Stimulated activated naive CD8-positive, alpha-beta T cell treated with anti-CD3 and anti-CD28 coated beads, Interleukin-15, amount 100 ng/mL, for 72 hours (primary cell): ENCODE measurements around the gene C5orf15.

Experiments used
- ATAC-seq: fragments of 150-1000 bp; cut with Tn5 transposase; 2 replicates; pipeline ENCODE4 v1.10.0; 2021; ENCODE audit warnings: mild to moderate bottlenecking, moderate library complexity
- DNase-seq, 2 donors: peaks; one replicate each; pipeline ENCODE4 v3.0.0; 2021 to 2022
- H3K27ac Mint-ChIP-seq, 2 donors: one replicate each; pipeline ENCODE4 v1.8.0; 2022; ENCODE audit warnings: mild to moderate bottlenecking in 2 of 2, mixed read lengths in 2 of 2, moderate library complexity in 2 of 2
- H3K27me3 Mint-ChIP-seq: one replicate; pipeline ENCODE4 v1.8.0; 2022; ENCODE audit warnings: mixed read lengths
- H3K4me1 Mint-ChIP-seq: one replicate; pipeline ENCODE4 v1.8.0; 2022; ENCODE audit warnings: mild to moderate bottlenecking, mixed read lengths
- H3K4me3 Mint-ChIP-seq, 2 donors: one replicate each; pipeline ENCODE4 v1.8.0; 2022; ENCODE audit warnings: mild to moderate bottlenecking in 2 of 2, mixed read lengths in 2 of 2, moderate library complexity in 1 of 2
- H3K9me3 Mint-ChIP-seq, 2 donors: one replicate each; pipeline ENCODE4 v1.8.0; 2022; ENCODE audit warnings: mixed read lengths in 2 of 2

Gene C5orf15

DNA sequence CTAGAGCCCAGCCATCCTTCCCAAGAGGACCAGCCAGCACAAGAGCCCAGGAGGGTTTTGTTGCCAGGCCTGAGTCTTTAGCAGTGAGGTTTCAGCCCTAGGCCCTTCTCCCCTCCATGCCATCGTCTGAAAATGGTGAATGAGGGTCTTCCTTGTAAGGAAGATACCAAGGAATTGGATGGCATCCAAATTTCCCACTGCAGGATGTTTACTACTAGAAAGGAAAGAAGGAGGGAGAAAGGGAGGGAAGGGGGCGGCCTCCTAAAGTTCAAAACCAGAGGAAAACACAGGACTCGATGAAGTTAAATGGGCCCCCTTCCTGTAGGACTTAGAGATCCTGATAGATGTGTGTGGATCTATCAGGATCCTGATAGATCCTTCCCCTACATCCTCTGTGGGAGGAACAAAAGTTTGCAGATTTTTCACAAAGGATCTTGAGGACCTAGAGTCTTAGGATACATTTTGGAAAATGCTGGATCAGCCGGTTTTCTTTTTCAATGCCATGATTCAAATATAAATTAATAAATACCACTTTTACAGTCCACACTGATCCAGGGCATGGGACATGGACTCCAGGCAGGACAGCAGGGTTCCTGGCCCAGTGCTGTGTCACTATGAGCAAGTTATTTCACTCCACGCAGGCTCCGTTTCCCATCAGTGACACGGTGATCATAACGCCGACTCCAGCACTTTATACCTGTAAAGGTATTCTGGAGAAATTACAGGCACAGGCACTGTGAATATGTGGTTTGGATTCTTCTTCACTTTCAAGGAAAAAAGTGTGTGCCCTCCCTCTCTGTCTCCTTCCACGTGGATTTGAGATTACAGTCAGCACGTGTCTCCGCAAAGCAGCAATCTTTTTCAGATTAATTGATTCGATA, 40.9 kb downstream of the C5orf15 start:
- Mint-ChIP-seq H3K27me3 (no peaks in the 10 kb centered on the region), H3K27ac (peak overlapping the region in 1 of 2 donors; percentile 6), H3K9me3 (no peaks in the 10 kb centered on the region), H3K4me1 (peaks cover 78% of the 10 kb centered on the region), H3K4me3 (no peak overlapping the region)
- DNase-seq (no peak), ATAC-seq (no peak)

DNA sequence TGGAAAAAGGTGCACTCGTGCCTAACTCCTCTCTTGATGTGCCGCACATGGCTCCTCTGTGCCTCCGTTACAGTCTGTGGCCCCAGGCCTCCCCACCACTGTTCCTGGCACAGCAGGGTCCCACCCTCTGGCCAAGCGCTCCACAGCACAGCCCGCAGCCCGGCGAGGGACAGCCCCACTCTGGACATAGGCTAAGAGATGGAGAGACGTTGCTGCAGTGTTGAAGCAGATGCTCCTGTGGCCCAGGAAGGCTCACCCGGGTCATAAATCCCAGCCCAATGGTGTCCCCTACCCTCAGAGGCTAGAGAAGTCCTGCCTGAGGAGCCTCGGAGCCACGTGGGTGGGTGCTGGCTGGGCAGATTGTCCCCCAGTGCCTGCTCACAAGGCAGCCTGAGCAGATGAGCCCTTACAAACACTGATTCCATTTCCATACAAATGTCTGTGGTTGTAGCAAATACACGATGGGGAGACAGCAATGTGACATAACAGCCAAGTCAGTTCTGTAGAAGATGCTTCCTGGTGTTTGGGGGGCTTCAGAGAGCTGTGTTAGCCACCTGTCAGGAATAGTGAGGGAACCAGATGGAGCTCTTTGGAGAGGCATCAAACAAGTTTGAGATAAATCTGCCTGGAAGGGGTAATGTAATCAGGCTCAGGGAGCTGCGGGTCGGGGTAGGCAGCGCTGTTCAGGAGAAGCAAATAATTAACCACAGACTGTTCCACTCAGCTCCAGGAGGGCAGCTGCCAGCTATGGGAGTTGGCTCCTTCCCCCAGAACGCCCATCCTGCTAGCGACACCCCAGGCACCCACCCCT, 41.7 kb downstream of the C5orf15 start:
- DNase-seq (no peak), ATAC-seq (no peak)
- Mint-ChIP-seq H3K27ac (peak overlapping the region in 1 of 2 donors; percentile 6), H3K4me3 (no peak overlapping the region), H3K4me1 (peaks cover 70% of the 10 kb centered on the region), H3K9me3 (no peaks in the 10 kb centered on the region), H3K27me3 (no peaks in the 10 kb centered on the region)

DNA sequence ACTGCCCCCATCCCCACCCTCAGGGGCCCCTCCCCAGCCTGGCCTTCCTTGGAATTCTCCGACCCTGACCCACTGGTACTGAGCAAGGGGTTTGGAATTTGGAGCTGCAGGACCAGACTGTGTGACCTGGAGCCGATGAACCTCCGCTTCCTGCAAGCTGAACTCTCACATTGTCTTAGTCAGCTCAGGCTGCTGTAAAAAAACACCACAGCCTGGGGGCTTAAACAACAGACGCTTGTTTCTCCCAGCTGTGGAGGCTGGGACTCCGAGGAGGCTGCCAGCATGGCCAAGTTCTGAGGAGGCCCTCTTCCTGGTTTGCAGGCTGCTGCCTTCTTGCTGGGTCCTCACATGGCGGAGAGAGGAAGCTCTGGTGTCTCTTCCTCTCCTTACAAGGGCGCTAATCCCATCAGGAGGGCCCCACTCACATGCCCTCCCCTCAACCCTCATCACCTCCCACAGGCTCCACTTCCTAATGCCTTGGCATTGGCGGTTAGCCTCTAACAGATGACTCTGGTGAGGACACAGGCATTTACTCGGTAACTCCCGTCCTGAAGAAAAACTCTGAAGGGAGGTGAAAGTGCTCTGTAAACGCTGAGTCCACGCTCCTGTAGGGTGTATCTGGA, 42.4 kb downstream of the C5orf15 start:
- Mint-ChIP-seq H3K9me3 (no peaks in the 10 kb centered on the region), H3K27me3 (no peaks in the 10 kb centered on the region), H3K4me1 (peaks cover 65% of the 10 kb centered on the region), H3K27ac (no peak overlapping the region), H3K4me3 (no peak overlapping the region)
- ATAC-seq = no peak
- no peak for DNase-seq

DNA sequence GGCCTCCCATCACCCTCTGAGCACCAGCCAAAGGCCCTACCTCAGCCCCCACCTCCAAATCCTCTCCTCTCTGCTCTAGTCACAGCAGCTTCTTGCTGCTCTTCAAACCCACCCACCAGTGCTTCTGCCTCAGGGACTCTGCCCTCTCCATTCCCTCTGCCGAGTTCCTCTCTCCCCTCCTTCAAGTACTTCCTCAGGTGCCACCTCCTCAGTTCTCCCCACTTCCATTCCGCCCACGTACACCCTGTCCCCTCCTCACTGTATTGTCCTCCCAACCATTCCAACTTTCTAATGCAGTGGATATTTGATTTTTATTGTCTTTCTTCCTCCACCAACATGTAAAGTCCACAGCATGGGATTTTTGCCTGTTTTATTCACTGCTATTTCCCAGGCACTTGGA, 43.2 kb downstream of the C5orf15 start:
- peaks cover 65% of the 10 kb centered on the region for H3K4me1 Mint-ChIP-seq
- H3K9me3 Mint-ChIP-seq = no peaks in the 10 kb centered on the region
- no peak overlapping the region for H3K4me3 Mint-ChIP-seq
- ATAC-seq (no peak), DNase-seq (no peak)
- H3K27ac Mint-ChIP-seq = peak overlapping the region; percentile 12 to 28
- no peaks in the 10 kb centered on the region for H3K27me3 Mint-ChIP-seq

DNA sequence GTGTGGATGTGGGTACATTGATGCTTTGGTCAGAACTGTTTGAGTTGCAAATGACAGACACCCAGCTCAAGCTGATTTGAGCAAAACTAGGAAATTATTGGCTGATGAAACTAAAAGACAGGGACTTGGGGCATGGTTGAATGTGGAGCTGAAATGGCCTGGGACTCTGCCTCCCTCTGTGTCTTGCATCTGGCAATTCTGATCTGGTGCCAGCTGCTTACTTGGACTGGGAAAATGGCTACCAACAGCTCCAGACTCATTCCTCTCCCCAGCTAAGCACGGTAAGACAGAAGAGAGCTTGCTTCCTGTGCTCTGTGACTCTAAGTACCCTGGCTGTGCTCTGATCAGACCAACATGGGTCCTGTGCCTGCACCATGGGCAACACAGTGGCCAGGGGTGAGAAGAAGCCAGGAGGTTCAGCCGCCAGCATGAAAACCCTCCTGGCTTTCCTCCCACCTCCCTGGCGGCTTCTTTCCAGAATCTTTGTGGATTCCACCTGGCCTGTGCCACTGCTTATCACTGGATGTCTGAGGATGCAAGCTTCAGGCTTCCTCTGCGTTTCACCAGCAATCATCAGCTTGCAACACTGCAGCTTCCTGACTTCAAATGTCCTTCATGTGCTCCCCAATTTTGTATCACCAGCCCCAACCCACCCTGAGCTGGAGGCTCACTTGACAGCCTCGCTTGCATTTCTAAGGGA, 44.1 kb downstream of the C5orf15 start:
- Mint-ChIP-seq H3K4me3 (no peak overlapping the region), H3K27me3 (no peaks in the 10 kb centered on the region), H3K4me1 (peaks cover 65% of the 10 kb centered on the region), H3K27ac (no peak overlapping the region), H3K9me3 (no peaks in the 10 kb centered on the region)
- ATAC-seq (no peak), DNase-seq (no peak)

DNA sequence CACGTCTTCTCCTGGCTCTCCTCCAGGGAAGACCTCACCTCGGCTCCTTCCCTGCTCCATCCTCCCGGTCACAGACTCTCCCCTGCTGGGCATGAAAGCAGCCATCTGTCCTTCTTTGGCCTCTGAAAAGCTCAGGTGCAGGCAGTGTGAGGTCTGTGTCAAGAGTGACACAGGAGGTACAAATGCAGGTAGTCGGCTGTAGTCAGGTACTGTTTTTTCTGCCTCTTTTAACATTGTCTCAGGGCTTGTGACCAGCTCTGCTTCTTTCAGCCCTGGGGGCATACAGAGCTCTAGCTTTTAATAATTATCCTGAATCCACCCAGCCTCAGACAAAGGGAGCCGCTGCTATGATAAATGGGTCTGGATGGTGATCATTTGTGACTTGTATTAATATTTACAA, 46.4 kb downstream of the C5orf15 start:
- Mint-ChIP-seq H3K4me3 (no peak overlapping the region), H3K9me3 (no peaks in the 10 kb centered on the region), H3K27me3 (no peaks in the 10 kb centered on the region), H3K4me1 (peaks cover 61% of the 10 kb centered on the region), H3K27ac (no peak overlapping the region)
- no peak for ATAC-seq
- no peak for DNase-seq

DNA sequence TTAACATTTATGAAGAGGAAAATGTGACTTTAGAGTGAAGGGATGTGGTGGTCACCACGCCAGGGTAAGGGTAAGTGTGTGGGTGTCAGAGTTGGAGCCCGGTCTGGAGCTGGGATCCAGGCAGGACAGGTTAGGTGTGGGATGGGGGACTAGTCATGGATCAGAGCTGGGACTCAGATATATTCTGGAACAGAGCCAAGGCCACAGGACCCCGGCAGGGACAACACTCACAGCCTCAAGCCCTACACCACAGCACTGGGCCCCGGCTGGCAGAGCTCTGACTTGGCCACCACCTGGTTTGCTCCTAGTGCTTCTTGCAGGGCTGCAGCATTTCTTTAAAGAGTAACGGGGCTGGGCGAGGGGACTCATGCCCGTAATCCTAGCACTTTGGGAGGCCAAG, 47.4 kb downstream of the C5orf15 start:
- Mint-ChIP-seq H3K4me3 (no peak overlapping the region), H3K9me3 (no peaks in the 10 kb centered on the region), H3K27me3 (no peaks in the 10 kb centered on the region), H3K27ac (no peak overlapping the region), H3K4me1 (peaks cover 54% of the 10 kb centered on the region)
- ATAC-seq (peak; percentile 38), DNase-seq (no peak)

DNA sequence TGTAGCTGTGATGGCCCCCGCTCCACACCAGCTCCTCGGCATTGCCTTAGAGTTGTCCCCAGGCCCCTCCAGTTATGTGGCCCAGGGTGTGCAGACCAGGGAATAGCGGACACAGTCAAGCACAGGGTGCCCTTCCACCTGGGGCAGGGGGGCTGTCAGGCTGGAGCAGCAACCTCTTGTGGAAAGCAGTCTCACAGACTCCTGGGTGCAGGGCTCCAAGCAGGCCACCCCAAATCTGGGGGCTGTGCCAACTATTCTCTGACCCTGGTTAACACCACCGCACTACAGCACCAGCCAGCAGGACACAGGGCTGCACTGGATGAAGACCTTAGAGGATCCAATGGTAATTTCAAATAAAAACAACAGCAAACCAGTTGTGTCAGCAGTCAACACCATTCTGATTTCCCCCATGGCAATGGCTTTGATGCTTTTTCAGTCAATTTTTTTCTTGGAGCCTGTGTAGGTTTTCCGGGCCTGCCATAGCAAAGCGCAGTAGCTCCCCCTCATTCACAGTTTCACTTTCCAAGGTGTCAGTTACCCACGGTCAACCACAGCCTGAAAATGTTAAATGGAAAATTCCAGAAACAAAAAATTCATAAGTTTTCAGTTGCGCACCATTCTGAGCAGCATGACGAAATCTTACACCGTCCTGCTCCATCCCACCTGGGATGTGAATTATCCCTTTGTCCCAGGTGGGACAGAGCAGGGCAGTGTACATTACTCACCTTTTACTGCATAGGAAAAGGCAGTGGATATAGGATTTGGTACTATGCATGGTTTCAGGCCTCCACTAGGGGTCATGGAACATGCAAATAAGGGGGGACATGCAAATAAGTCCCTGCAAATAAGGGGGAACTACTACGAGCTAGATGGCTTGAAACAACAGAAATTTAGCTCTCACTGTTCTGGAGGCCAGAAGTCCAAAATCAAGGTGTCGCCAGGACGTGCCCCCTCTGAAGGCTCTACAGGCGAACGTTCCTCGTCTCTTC, 49.0 kb downstream of the C5orf15 start:
- H3K4me1 Mint-ChIP-seq = peaks cover 42% of the 10 kb centered on the region
- H3K9me3 Mint-ChIP-seq = no peaks in the 10 kb centered on the region
- peak; percentile 28 for ATAC-seq
- H3K27ac Mint-ChIP-seq = peak overlapping the region in 1 of 2 donors; percentile 81
- H3K4me3 Mint-ChIP-seq = peak overlapping the region in 1 of 2 donors; percentile 43
- no peak for DNase-seq
- H3K27me3 Mint-ChIP-seq = no peaks in the 10 kb centered on the region

DNA sequence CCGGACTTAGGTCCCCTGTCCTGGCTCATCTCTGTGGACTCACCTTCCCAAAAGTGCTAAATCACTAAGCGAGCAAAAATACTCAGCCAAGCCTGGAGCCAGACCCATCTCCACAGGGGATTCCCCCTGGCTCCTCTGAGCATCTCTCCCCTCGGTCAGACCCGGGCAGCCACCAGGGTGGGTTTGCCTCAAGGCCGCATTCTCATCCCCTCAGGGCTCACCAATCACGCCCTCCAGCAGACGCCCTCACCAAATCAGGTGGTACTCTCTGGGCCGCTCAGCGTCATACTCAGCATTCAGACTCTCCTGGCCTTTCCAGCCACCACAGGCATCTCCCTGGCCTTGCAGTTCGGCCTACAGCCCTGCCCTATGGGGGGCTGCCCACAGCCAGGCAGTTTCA, 49.7 kb downstream of the C5orf15 start:
- peak overlapping the region in 1 of 2 donors; percentile 43 for H3K4me3 Mint-ChIP-seq
- H3K27ac Mint-ChIP-seq = peak overlapping the region in 1 of 2 donors; percentile 81
- no peaks in the 10 kb centered on the region for H3K27me3 Mint-ChIP-seq
- peaks cover 36% of the 10 kb centered on the region for H3K4me1 Mint-ChIP-seq
- no peaks in the 10 kb centered on the region for H3K9me3 Mint-ChIP-seq
- no peak for DNase-seq
- no peak for ATAC-seq

DNA sequence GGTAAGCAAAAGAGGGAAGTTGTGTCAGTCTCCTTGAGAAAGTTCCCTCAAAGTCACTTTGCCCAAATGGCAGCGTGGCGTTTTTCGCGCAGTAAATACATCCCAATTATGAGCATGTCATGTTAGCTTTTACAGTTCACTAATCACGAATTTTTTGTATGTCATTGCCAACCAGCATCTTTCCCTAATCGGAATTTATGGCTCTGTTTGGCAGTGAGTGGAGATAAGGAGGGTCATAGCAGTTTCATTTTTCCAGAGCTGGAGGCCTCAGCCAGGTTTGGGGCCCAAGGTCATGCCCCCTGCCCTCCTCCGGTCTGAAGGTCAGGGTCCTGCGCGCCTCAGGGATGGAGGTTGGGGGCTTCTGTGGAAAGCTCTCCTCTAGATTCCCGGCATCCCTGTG, 50.1 kb downstream of the C5orf15 start:
- H3K9me3 Mint-ChIP-seq = no peaks in the 10 kb centered on the region
- DNase-seq (no peak), ATAC-seq (no peak)
- no peaks in the 10 kb centered on the region for H3K27me3 Mint-ChIP-seq
- no peak overlapping the region for H3K4me3 Mint-ChIP-seq
- peaks cover 36% of the 10 kb centered on the region for H3K4me1 Mint-ChIP-seq
- H3K27ac Mint-ChIP-seq = no peak overlapping the region

DNA sequence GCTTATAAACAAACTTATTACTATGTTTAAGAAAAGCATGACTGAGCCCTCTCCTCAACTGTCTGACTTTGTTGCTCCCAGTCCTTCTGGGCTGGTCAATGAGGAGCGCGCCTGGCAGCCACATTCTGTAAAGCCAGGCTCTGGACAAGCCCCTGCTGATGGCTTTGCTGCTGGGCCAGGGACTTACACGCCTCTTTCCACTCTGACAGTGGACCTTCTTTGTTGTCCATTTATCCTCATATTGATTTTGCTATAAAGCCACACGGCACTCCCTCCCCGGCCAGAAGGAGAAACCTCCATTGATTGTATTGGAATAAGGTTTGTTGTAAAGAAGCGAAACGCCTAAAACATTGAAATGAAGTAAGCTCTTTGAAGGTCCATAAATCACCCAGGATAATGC, 50.6 kb downstream of the C5orf15 start:
- DNase-seq (no peak), ATAC-seq (no peak)
- peak overlapping the region in 1 of 2 donors; percentile 20 for H3K27ac Mint-ChIP-seq
- no peaks in the 10 kb centered on the region for H3K27me3 Mint-ChIP-seq
- no peak overlapping the region for H3K4me3 Mint-ChIP-seq
- no peaks in the 10 kb centered on the region for H3K9me3 Mint-ChIP-seq
- H3K4me1 Mint-ChIP-seq = peaks cover 36% of the 10 kb centered on the region

DNA sequence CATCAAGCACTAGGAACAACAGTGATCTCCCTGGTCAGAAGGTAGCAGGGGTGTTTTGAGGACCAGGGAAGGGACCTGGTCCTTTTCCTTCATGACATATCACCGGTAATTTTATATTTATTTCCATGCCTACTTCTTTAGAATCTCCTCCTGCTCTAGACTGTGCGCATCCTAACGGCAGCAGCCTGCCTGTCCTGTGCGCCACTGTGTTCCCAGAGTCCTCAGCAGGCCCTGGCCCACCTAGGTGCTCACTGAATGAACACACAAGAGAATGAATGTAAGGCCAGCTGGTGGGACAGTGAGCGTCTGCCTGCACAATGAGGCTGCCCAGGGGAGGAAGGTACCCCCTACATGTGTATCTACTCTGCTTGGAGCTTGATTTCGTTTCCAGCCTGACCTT, 51.5 kb downstream of the C5orf15 start:
- Mint-ChIP-seq H3K4me3 (no peak overlapping the region), H3K4me1 (peaks cover 36% of the 10 kb centered on the region), H3K27ac (no peak overlapping the region), H3K9me3 (no peaks in the 10 kb centered on the region), H3K27me3 (no peaks in the 10 kb centered on the region)
- ATAC-seq (no peak), DNase-seq (no peak)

DNA sequence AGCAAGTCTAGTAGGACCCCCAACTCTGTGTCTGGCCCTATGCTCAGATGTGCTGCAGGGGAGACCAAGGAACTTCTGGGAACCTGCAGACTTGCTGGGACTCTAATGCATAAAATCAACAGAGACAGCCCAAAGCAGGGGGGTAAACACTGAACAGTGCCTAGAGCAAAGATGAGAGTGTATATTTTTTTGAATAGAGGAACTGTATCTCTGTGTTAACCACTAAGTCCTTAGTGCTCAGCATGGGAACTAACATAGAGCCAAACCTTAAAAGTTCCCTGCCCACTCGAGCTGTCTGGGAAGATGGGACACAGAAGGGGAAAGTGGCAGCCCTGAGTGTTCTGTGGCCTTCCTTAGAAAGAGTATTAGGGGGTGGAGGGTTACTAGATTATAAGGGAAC, 51.9 kb downstream of the C5orf15 start:
- DNase-seq = no peak
- Mint-ChIP-seq H3K4me3 (no peak overlapping the region), H3K27me3 (no peaks in the 10 kb centered on the region), H3K4me1 (peaks cover 36% of the 10 kb centered on the region), H3K9me3 (no peaks in the 10 kb centered on the region), H3K27ac (no peak overlapping the region)
- ATAC-seq = no peak

DNA sequence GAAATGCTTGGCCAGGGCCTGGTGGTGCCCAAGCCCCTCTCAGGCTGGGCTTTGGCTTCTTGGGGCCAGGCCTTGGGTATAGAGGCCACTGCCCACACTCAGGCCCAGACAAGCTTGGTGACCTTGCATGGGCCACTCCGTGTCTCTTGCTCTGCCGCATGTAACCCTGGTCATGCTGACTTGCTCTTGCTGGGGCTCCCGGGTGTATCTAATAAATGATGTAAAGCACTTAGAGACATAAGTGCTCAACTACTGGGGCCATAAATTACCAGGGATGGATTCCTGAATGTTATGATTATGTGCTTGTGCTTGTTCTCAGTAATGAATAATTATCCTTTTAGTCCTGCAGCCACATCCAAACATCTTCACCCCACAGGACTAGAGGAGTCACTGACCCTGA, 54.0 kb downstream of the C5orf15 start:
- peaks cover 18% of the 10 kb centered on the region for H3K4me1 Mint-ChIP-seq
- no peaks in the 10 kb centered on the region for H3K27me3 Mint-ChIP-seq
- peak overlapping the region; percentile 69 to 91 for H3K27ac Mint-ChIP-seq
- H3K9me3 Mint-ChIP-seq = no peaks in the 10 kb centered on the region
- no peak overlapping the region for H3K4me3 Mint-ChIP-seq
- ATAC-seq (no peak), DNase-seq (no peak)
